Panc1 (cell line): Measurements from ENCODE around the gene GRIP2. TPM values are rescaled to one million over a fixed set of nuclear protein-coding genes. Genes with fewer than 3 reads are reported as not detected.

Experiments used
- ATAC-seq: fragments of 200-7000 bp; cut with Tn5 transposase; 2 replicates; pipeline ENCODE4 v1.9.1; 2020; ENCODE audit warnings: mild to moderate bottlenecking, moderate library complexity
- BruUV-seq: library from RNA; stranded (reverse); fragments of 400-500 nt; replicated peaks from 2 replicates; lab custom pipeline; 2021; lab: Mats Ljungman, UMichigan
- CTCF ChIA-PET: fragments of 300-600 bp; sonication (Branson Sonifier 250); formaldehyde crosslinking; loops from one replicate; lab custom pipeline; 2022; ENCODE audit warnings: antibody characterized with exemption; lab: Charles Lee
- POLR2A ChIA-PET: fragments of 300-600 bp; sonication (Branson Sonifier 250); formaldehyde crosslinking; loops from one replicate; lab custom pipeline; 2022; ENCODE audit warnings: antibody characterized with exemption; lab: Charles Lee
- DNase-seq: peaks from one replicate; pipeline ENCODE4 v3.0.0-alpha.2; 2010; ENCODE audit warnings: low read depth, low spot score
- H3K27ac ChIP-seq: 2 replicates; pipeline ENCODE4 v1.5.1; 2011; ENCODE audit warnings: mild to moderate bottlenecking, low read length, inconsistent platforms
- H3K27me3 ChIP-seq: fragments of 200-500 bp; sonication (Bioruptor generic); 2 replicates; pipeline ENCODE4 v1.6.0; 2014; ENCODE audit warnings: low read length, inconsistent platforms; ENCODE audit not compliant: control insufficient read depth, insufficient read depth
- H3K36me3 ChIP-seq: fragments of 200-500 bp; sonication (Bioruptor generic); 2 replicates; pipeline ENCODE4 v1.5.1; 2014; ENCODE audit warnings: inconsistent platforms, mild to moderate bottlenecking, low read length, moderate library complexity; ENCODE audit not compliant: control insufficient read depth, insufficient read depth
- H3K4me1 ChIP-seq: 2 replicates; pipeline ENCODE4 v1.5.1; 2011; ENCODE audit warnings: inconsistent platforms, mild to moderate bottlenecking, low read length, moderate library complexity; ENCODE audit not compliant: control insufficient read depth, insufficient read depth
- H3K4me3 ChIP-seq, 2 experiments: 2 replicates each; pipeline ENCODE4 v1.5.1; 2011 to 2012; ENCODE audit warnings: low read depth in 2 of 2, low read length in 2 of 2, mild to moderate bottlenecking in 2 of 2, inconsistent platforms in 1 of 2, moderate library complexity in 1 of 2
- H3K9me3 ChIP-seq: fragments of 200-500 bp; sonication (Bioruptor generic); 2 replicates; pipeline ENCODE4 v1.5.1; 2014; ENCODE audit warnings: low read depth, mild to moderate bottlenecking, inconsistent platforms, low read length, moderate library complexity; ENCODE audit not compliant: control insufficient read depth, insufficient read depth
- CTCF ChIP-seq: fragments of 450-650 bp; IDR thresholded peaks from 2 replicates; pipeline ENCODE4 v1.5.1; 2017; ENCODE audit warnings: mild to moderate bottlenecking
- POLR2AphosphoS5 ChIP-seq: IDR thresholded peaks from 2 replicates; pipeline ENCODE4 v1.6.1; 2012; ENCODE audit warnings: mild to moderate bottlenecking, low read depth, low read length, moderate library complexity
- REST ChIP-seq, 2 experiments: IDR thresholded peaks; 2 replicates each; pipeline ENCODE4 v1.6.1; 2011 to 2012; ENCODE audit warnings: low read depth in 2 of 2, control low read depth in 1 of 2, low read length in 1 of 2, mild to moderate bottlenecking in 1 of 2, moderate library complexity in 1 of 2; ENCODE audit not compliant: insufficient read depth in 1 of 2
- SIN3A ChIP-seq: IDR thresholded peaks from 2 replicates; pipeline ENCODE4 v1.6.1; 2012; ENCODE audit warnings: low read depth, mild to moderate bottlenecking, low read length, moderate library complexity, borderline replicate concordance; ENCODE audit not compliant: insufficient read depth
- TCF7L2 ChIP-seq: IDR thresholded peaks from 2 replicates; pipeline ENCODE4 v1.6.1; 2011; ENCODE audit warnings: mild to moderate bottlenecking, low read depth, low read length, inconsistent platforms
- in situ Hi-C: cut with HindIII; loops from 2 replicates; pipeline ENCODE4 v1.10.0; 2016; ENCODE audit warnings: low sequenced_read_pairs, low pct_unique_long_range_greater_than_20kb
- intact Hi-C: fragments of 100-400 bp; cut with micrococcal nuclease; formaldehyde crosslinking; loops from one replicate; pipeline ENCODE4 v1.10.0; 2022; ENCODE audit not compliant: unreplicated experiment
- total RNA-seq: library from RNA; stranded (reverse); gene quantifications from one replicate; pipeline ENCODE4 v1.2.1, GENCODE V29; 2021; ENCODE audit not compliant: unreplicated experiment

Gene GRIP2
- total RNA-seq, 1 experiment from 2014 or later: 6.5 TPM

DNA sequence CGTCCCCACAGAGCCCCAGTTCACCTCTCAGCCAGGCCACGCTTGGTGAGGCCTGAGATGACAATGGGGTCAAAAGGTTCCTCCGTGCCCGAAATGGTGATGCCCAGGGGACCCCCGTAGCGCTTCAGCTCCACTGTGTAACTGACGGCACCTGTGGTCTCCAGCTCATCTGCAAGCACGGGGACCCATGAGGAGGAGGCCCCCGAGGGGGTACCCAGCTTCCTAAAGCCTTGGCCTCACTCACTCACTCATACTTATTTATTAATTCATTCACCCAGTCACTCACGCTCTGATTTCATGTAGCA lies 30.4 kb downstream of the GRIP2 start:
- DNase-seq: no peak
- Histone ChIP-seq H3K27ac (no peak overlapping the region), H3K4me1 (no peaks in the 10 kb centered on the region), H3K27me3 (no peaks in the 10 kb centered on the region), H3K4me3 (no peak overlapping the region), H3K9me3 (no peaks in the 10 kb centered on the region), H3K36me3 (no peaks in the 10 kb centered on the region)
- TF ChIP-seq CTCF: no peak
- TF ChIP-seq SIN3A: no peak
- no peak for TF ChIP-seq TCF7L2
- no peak for TF ChIP-seq POLR2AphosphoS5
- TF ChIP-seq REST (IDR thresholded peaks at IDR 0.05; ENCODE audit: insufficient read depth in 1 of 2, low read depth in 2 of 2, low read length in 1 of 2): no peak
- no TSS peak for BruUV-seq
- in situ Hi-C loops (no loop called here), intact Hi-C loops (loop anchor here (2.0 to 5.0 kb wide), 2 partner anchors 39 to 413 kb away; no protein-coding TSS in a partner anchor)
- ChIA-PET POLR2A (no interaction called here), CTCF (interaction anchor here (1.2 kb wide), 2 partner anchors 29 to 40 kb away, joined by 4 to 5 read pairs; no protein-coding TSS in a partner anchor)
- no peak for ATAC-seq

DNA sequence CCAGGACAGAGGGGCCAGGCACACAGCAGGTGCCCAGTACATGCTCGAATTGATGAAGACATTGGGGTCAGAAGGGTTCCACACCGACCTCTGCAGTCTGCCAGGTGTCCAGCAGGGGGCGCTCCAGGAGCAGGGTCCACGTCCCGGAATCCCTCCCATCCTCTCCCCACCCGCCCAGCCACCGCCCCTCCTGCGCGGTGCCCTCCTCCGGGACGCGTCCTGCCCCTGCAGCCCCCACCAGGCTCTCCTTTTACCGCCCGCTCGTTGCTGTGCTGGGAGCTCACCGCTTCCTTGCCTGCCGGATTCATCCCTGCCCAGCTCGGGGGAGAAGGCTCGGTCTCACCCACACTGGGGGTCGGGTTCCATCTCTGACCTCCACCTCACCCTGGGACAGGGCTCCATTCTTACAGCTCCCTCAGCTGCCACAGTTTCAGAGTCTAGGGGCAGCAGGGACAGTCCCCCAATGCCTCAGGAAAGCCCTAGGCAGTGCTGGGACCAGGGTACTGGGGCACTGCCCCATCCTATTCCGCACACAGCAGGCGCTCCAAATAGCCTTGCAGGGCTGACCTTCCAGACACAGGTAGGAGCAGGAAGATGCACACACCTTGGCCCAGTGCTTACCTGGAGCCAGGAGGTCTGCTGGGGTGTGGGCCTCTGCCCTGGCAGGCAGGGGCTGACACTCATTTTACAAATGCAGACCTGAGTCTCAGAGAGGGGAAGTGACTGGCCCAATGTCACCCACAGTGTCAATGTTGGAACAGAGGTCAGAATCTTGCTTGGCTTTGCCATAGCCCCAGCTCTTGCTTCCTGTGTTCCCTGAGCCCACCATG lies 31.0 kb downstream of the GRIP2 start:
- Histone ChIP-seq H3K36me3 (no peaks in the 10 kb centered on the region), H3K27ac (no peak overlapping the region), H3K4me3 (0 out of 4 replicates have a peak overlapping the region, but pooled peaks of 1 of the 2 experiments have one; percentile 6), H3K27me3 (no peaks in the 10 kb centered on the region), H3K9me3 (no peaks in the 10 kb centered on the region), H3K4me1 (no peaks in the 10 kb centered on the region)
- ChIA-PET CTCF (interaction anchor here (0.6 to 1.2 kb wide), 7 partner anchors 18 to 1785 kb away, joined by 4 to 10 read pairs (median 4); no protein-coding TSS in a partner anchor), POLR2A (no interaction called here)
- in situ Hi-C loops (no loop called here), intact Hi-C loops (loop anchor here (2.0 to 5.0 kb wide), 2 partner anchors 40 to 413 kb away; no protein-coding TSS in a partner anchor)
- TF ChIP-seq POLR2AphosphoS5 (no peak), CTCF (peak; percentile 90), SIN3A (no peak), REST (IDR thresholded peaks at IDR 0.05; ENCODE audit: insufficient read depth in 1 of 2, low read depth in 2 of 2, low read length in 1 of 2) (no peak)
- ATAC-seq (peak; percentile 87), DNase-seq (no peak)
- no TSS peak for BruUV-seq
